SIG-M5 treated with dmso at 0.1 percent for 504 hours (cell line): ENCODE data around the gene GSC.
"Not testable (repeated sequence)": the region's sequence is repeated elsewhere in the genome, so short reads cannot be mapped to it uniquely, and the experiment has no call there.

Source experiments
- DNase-seq: peaks from one replicate; lab custom pipeline; 2025; ENCODE audit not compliant: unreplicated experiment; lab: John Stamatoyannopoulos, UW

The GSC gene

DNA sequence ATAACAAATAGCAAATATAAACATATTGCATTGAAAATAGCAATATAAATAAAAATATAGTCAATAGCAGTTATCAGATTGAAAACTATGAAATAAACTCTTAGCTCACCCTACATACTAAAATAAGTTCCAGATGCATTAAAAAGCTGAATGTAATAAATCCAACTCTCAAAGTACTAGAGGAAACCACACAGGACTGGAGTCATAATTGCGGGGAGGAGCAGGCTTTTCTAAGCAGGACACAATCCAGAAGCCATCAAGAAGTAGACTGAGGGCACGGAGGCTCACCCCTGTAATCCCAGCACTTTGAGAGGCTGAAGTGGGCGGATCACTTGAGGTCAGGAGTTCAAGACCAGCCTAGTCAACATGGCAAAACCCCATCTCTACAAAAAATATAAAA is 22.2 kb downstream of the GSC start:
- no peak for DNase-seq

DNA sequence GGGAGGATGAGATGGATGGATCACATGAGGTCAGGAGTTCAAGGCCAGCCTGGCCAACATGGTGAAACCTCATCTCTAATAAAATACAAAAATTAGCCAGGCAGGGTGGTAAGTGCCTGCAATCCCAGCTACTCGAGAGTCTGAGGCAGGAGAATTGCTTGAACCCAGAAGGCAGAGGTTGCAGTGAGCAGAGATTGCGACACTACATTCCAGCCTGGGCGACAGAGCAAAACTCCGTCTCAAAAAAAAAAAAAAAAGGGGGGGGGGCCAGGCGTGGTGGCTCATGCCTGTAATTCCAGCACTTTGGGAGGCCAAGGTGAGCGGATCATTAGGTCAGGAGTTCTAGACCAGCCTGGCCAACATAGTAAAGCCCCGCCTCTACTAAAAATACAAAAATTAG is 22.8 kb downstream of the GSC start:
- DNase-seq: not testable (repeated sequence)

DNA sequence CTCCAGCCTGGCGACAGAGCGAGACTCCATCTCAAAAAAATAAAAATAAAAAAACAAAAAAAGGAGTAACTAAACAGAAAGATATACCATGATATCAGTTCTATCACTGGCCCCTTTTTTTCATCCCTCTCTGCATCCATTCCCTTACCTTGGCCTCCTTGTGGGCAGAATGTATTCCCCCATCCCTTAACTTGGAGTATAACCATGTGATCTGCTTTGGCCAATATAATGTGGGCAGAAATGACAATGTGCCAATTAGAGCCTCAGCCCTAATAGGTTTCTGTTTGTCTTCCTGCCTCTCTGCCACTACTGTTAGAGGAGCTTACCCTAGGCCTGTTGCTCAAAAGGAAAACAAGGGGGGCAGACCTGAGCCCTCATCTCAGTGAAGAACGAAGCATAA is 23.8 kb downstream of the GSC start:
- DNase-seq: no peak

DNA sequence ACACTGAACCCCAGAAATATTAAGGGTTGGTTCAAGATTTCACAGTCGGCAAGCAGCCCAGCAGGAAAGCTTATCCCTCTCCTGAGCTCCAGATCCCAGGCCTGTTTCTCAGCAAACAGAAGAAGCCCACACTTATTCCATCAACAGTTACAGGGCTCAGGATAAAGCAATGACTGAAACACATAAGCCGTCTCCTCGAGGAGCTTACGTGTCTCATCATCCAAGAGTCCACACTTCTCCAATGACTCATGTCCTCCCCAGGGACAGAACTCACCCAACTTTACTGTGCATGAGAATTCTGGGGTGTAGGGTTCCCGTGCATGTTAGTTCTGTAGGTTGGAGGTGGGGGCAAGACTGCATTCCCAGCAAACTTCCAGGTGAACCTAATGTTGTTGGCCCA is 31.2 kb downstream of the GSC start:
- DNase-seq: no peak

DNA sequence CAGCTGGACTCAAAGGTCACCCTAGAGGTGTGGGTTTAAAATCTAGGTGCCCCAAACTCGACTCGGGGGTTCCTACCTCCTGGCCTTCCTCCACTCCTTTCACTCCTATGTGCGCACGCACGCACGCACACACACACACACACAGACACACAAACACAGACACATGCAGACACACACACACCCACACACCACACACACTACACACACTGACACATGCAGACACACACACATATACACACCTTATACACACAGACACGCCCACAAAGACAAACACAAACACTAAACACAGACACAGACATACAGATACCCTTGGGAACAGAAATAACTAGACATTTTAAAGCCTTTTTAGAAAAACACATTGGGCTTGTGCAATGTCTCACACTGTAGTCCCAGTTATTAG is 31.8 kb downstream of the GSC start:
- DNase-seq: no peak

DNA sequence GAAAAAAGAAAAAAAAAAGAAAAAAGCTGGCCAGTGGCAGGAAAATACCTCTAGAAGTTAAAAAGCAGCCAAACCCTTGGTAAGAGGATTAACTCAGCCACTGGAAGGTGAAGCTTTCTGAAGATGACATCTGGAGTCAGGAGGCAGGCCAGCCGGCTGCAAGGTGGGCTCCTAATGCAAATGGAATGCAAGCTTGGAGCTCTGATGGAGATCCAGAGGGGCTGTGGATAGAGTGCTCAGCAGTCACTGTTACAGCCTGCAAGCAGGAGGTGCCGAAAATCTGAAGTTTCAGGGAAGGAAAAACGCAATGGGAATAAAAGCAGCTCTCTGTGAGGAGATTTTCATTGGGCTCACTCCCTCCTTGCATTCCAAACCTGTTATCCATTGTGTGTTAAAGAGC is 41.0 kb downstream of the GSC start:
- DNase-seq: no peak

DNA sequence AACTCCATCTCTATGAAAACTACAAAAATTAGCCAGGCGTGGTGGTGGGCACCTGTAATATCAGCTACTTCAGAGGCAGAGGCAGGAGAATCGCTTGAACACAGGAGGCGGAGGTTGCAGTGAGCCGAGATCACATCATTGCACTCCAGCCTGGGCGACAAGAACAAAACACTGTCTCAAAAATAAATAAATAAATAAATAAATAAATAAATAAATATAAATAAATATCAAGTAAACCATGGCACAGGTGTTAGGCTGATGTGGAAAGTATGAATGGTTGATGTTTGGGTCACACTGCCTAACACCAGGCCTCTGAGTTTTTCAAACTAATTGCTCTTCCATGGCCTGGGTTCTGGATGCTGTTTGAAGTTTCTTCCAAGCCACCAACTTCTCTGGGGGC is 41.5 kb downstream of the GSC start:
- DNase-seq: not testable (repeated sequence)

DNA sequence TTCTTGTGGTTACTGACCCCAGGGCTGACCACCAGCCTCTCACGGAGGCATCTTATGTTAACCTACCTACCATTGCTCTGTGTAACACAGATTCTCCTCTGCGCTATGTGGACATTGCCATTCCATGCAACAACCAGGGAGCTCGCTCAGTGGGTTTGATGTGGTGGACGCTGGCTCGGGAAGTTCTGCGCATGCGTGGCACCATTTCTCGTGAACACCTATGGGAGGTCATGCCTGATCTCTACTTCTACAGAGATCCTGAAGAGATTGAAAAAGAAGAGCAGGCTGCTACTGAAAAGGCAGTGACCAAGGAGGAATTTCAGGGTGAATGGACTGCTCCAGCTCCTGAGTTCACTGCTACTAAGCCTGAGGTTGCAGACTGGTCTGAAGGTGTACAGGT is 43.3 kb downstream of the GSC start:
- DNase-seq: not testable (repeated sequence)

DNA sequence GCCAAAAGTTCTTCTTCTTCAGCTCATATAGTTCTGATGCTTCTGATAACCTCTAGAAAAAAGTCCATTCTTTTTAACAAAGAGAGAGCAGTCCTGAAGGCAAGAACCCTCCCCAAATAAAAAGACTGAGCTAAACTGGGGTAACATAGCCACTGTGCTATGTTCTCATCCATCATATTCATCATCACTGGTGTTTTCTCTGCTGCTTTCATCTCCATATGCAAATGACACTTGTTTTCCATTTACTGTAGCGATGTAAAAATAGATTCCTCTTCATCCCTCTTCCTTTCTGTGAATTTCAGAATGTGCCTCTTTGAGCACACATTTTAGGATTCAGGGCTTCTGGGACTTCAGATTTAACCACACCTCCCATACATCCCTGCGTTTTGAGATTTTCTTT is 44.9 kb downstream of the GSC start:
- no peak for DNase-seq

DNA sequence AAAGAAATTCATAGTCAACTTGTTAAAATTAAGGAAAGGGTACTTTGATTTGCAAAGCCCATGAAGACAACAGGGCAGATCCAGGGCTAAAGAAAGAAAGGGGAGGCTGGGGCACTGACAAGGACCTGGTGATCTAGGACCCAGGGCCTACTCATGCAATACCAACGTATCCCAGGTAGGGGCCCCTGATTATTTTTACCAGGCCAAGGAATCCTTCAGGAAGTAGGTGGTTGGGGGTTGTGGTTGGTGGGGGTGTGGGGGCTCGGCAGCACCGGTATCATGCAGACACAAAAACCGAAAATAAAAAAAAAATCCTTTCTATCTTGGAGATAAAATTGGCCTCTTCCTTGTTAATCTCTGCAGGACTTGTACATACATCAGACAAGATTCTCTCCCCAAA is 47.5 kb downstream of the GSC start:
- no peak for DNase-seq
